ENCODE results near the gene HSF2BP.
"Not testable (repeated sequence)": the region's sequence is repeated elsewhere in the genome, so short reads cannot be mapped to it uniquely, and the experiment has no call there.

The HSF2BP gene

DNA sequence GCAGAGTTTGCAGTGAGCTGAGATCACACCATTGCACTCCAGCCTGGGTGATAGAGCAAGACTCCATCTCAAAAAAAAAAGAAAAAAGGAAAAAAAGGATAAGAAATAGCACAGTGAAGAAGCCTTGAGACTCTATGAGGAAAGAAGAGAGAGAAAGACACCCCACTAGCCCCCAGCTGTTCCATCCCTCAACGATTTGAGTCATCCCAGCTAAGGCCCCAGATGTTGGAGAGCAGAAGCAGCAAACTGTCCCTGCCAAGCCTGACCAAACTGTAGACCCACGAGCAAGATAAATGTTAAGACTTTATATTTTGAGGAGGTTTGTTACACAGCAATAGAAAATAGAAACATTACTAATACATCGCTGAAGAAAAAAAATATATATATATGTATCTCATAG is 42.4 kb downstream of the HSF2BP start:
- DNase-seq = not testable (repeated sequence)

GRCh38 chr21:43614839-43615238 is 44.4 kb downstream of the HSF2BP start:
- no peak for DNase-seq

GRCh38 chr21:43613755-43614638 is 45.3 kb downstream of the HSF2BP start:
- no peak for DNase-seq

- no peak for DNase-seq
These were observed 47.5 kb downstream of the HSF2BP start for GRCh38 chr21:43611598-43612369.

GRCh38 chr21:43609501-43610340 is 49.6 kb downstream of the HSF2BP start:
- DNase-seq = no peak

GRCh38 chr21:43608664-43609063 is 50.6 kb downstream of the HSF2BP start:
- DNase-seq = no peak

- DNase-seq = no peak
These were observed 51.1 kb downstream of the HSF2BP start for GRCh38 chr21:43608225-43608624.

DNA sequence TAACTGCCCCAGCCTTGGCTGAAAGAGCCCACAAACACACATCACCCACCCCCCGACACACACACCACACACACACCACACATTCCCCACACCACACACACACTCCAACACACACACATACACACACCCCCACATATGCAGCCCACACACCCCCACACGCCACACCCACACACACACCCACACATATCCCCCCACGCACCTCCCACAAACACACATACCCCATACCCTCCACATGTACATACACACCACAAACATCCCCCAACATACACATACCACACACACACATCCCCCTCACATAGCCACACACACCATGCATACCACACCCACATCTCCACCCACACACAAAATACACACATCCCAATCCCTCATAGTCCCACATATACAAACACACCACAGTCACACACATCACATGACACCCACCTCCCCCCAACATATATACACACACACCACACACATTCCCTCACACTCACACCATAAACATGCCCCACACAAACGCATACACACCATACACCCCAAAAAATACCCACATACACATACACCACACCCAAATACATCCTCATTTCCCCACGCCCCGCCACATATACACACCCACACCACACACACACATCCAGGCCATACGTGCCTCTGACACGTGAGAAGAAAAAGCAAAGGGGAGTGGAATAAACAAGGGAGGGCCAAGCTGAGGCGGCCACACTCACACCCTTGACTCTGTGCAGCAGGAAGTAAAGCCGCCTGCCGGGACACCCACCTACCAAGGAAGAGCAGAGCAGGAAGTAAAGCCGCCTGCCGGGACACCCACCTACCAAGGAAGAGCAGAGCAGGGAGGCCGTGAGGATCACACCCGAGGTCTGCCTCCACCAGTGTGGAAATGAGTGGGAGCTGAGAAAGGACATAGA is 53.7 kb downstream of the HSF2BP start:
- DNase-seq = no peak

GRCh38 chr21:43604505-43605204 is 54.6 kb downstream of the HSF2BP start:
- no peak for DNase-seq

GRCh38 chr21:43603641-43604504 is 55.4 kb downstream of the HSF2BP start:
- DNase-seq = no peak

GRCh38 chr21:43603233-43603626 is 56.1 kb downstream of the HSF2BP start:
- DNase-seq = no peak

DNA sequence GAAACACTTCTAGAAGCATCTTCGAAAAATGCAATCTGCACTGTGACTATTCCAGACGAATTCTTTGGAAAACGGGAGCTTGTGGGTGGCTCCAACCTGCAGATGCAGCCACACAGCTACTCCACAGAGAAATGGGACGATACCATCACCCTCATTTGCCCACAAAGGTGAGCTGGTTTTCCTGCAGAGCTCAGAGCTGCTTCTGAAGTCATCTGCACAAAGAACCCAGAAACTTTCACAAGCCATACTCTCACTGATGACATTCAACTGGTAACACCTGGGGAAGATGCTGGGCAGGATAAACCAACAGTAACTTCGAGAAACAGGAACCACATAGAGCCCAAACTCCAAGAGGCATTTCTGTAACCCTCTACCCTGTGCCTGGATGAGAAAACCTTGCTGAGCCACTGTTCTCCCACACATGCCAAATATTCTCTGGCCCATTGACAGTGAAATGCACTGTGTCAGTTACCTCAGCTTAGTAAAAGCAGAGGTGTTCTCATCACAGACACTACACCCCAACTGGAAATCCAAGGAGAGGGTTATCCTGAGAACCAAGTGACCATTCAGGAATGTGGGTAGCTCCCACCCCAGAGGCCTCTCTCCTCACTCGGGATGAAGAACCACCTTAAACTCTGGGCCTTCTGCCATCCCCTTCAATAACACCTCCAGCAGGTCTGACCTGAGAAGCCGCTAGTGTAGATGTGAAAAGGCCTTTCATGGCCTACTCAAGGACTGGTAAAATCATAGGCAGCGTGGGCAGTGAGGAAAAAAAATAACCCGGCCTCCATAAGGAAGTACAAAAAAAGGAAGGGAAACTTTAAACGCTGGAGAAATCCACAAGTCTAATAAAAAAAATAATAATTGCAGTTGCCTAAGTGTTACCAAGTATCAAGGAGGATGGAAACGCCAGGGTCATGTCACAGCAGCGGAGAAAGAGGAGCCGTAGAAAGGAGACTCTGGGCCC is 56.7 kb downstream of the HSF2BP start:
- DNase-seq = no peak

DNA sequence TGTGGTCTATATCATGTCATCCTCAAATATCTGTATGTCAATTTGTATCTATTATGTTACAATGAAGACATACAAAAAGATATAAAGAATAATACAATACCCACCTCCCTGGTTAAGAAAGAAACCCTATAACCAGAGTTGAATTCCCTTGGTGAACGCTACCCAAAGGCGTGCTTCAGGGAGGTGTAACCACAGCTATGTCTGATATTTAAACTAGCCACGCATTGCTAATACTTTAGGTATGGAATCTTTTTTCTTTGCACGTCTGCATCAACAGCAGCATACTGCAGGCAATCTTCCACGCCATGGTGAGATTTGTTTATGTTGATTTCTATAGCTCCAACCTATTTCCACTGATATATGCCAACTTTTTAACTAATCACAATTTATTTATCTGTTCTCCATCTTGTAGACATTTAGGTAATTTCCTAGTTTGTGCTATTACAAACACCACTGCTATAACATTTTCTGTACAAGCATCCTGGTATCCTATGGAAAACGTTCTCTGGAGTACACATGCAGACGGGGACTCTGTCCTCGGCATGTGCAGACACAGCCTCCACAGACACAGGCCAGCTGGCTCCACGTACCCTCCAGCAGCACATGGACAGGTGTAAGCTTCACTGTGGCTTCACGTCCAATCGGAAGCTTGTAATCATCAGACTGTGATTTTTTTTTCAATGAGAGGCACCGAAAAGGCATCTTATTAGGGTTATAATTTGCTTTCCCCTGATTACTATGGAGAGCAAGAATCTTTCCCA is 58.5 kb downstream of the HSF2BP start:
- no peak for DNase-seq

- DNase-seq = no peak
These were observed 59.6 kb downstream of the HSF2BP start for GRCh38 chr21:43599728-43600127.

GRCh38 chr21:43598416-43599120 is 60.7 kb downstream of the HSF2BP start:
- DNase-seq = no peak

DNA sequence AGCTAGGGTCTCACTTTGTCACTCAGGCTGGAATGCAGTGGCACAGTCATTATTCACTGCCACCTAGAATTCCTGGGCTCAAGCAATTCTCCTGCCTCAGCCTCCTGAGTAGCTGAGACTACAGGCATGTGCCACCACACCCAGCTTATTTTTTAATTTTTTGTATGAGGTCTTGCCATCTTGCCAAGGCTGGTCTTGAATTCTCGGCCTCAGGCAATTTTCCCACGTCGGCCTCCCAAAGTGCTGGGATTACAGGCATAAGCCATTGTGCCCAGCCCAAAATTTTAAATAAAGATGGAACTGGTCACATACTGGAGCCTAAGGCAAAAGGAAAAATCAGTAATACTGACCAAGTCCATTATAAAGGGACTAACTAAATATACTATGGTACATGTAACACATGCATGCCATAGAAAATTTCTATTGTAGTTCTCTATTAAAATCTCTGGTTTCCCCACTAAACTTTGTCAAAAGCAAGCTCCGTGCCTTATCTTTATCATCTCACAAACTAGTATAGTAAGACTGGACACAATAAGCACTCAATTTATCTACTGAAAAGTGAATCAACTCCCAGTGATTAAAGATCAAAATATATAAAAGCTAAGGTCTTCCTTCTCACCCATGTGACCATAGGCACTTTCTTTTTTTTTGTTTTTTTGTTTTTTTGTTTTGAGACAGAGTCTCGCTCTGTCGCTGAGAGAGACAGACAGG is 61.6 kb downstream of the HSF2BP start:
- DNase-seq = no peak

DNA sequence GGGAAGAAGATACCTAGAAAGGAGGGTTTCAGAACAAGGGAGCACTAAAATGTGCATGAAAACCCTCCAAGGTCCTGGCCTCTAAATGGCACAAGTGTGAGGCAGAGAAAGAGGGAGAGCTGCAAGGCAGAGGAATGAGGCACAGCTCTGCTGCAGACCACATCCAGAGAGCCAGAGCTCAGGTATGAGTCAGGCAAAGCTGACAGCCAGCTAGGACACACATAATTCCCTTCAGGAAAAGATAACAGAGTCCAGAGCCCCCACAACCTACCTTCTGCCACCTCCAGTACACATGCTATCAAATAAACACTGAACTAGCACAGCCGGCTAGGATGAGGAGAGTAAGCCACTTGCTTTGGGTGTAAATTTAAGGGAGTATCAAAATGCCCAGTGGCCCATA is 62.2 kb downstream of the HSF2BP start:
- DNase-seq = no peak
